ENCODE data around the gene RET.

DNA sequence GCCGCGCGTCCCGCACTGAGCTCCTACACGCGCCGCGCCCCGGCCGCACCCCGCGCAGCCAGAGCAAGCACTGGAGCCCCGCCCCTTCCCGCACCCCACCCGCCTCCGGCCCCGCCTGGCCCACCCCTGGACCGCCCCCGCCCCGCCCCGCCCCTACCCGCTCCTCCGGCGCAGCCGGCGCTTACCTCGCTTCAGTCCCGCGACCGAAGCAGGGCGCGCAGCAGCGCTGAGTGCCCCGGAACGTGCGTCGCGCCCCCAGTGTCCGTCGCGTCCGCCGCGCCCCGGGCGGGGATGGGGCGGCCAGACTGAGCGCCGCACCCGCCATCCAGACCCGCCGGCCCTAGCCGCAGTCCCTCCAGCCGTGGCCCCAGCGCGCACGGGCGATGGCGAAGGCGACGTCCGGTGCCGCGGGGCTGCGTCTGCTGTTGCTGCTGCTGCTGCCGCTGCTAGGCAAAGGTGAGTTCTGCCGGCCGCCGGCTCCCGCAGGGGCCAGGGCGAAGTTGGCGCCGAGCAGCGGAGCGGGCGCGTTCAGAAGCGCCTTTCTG, at the start of gene RET:
- TF ChIP-seq, protein P1, sequence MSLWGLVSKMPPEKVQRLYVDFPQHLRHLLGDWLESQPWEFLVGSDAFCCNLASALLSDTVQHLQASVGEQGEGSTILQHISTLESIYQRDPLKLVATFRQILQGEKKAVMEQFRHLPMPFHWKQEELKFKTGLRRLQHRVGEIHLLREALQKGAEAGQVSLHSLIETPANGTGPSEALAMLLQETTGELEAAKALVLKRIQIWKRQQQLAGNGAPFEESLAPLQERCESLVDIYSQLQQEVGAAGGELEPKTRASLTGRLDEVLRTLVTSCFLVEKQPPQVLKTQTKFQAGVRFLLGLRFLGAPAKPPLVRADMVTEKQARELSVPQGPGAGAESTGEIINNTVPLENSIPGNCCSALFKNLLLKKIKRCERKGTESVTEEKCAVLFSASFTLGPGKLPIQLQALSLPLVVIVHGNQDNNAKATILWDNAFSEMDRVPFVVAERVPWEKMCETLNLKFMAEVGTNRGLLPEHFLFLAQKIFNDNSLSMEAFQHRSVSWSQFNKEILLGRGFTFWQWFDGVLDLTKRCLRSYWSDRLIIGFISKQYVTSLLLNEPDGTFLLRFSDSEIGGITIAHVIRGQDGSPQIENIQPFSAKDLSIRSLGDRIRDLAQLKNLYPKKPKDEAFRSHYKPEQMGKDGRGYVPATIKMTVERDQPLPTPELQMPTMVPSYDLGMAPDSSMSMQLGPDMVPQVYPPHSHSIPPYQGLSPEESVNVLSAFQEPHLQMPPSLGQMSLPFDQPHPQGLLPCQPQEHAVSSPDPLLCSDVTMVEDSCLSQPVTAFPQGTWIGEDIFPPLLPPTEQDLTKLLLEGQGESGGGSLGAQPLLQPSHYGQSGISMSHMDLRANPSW (CRISPR knock-in tag; conservative IDR thresholded peaks at IDR 0.05; ENCODE audit: low read depth) = no peak
- TF ChIP-seq IRF2 (CRISPR knock-in tag; IDR thresholded peaks at IDR 0.05; ENCODE audit: borderline replicate concordance, low read depth) (no peak), FOXK1 (CRISPR knock-in tag; IDR thresholded peaks at IDR 0.05) (peak; percentile 61; the same call in 1 of the 2 replicates)
- TF ChIP-seq, protein P2, sequence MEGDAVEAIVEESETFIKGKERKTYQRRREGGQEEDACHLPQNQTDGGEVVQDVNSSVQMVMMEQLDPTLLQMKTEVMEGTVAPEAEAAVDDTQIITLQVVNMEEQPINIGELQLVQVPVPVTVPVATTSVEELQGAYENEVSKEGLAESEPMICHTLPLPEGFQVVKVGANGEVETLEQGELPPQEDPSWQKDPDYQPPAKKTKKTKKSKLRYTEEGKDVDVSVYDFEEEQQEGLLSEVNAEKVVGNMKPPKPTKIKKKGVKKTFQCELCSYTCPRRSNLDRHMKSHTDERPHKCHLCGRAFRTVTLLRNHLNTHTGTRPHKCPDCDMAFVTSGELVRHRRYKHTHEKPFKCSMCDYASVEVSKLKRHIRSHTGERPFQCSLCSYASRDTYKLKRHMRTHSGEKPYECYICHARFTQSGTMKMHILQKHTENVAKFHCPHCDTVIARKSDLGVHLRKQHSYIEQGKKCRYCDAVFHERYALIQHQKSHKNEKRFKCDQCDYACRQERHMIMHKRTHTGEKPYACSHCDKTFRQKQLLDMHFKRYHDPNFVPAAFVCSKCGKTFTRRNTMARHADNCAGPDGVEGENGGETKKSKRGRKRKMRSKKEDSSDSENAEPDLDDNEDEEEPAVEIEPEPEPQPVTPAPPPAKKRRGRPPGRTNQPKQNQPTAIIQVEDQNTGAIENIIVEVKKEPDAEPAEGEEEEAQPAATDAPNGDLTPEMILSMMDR (IDR thresholded peaks at IDR 0.05) = no peak
- TF ChIP-seq, protein P3, sequence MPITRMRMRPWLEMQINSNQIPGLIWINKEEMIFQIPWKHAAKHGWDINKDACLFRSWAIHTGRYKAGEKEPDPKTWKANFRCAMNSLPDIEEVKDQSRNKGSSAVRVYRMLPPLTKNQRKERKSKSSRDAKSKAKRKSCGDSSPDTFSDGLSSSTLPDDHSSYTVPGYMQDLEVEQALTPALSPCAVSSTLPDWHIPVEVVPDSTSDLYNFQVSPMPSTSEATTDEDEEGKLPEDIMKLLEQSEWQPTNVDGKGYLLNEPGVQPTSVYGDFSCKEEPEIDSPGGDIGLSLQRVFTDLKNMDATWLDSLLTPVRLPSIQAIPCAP (CRISPR knock-in tag; IDR thresholded peaks at IDR 0.05) = no peak
- TF ChIP-seq, protein P4, sequence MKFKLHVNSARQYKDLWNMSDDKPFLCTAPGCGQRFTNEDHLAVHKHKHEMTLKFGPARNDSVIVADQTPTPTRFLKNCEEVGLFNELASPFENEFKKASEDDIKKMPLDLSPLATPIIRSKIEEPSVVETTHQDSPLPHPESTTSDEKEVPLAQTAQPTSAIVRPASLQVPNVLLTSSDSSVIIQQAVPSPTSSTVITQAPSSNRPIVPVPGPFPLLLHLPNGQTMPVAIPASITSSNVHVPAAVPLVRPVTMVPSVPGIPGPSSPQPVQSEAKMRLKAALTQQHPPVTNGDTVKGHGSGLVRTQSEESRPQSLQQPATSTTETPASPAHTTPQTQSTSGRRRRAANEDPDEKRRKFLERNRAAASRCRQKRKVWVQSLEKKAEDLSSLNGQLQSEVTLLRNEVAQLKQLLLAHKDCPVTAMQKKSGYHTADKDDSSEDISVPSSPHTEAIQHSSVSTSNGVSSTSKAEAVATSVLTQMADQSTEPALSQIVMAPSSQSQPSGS (CRISPR knock-in tag; IDR thresholded peaks at IDR 0.05; ENCODE audit: borderline replicate concordance, low read depth) = no peak
- TF ChIP-seq, protein P5, sequence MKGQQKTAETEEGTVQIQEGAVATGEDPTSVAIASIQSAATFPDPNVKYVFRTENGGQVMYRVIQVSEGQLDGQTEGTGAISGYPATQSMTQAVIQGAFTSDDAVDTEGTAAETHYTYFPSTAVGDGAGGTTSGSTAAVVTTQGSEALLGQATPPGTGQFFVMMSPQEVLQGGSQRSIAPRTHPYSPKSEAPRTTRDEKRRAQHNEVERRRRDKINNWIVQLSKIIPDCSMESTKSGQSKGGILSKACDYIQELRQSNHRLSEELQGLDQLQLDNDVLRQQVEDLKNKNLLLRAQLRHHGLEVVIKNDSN (CRISPR knock-in tag; IDR thresholded peaks at IDR 0.05) = no peak
